Smooth muscle cell (in vitro differentiated cells): Measurements from ENCODE around the gene ADAM12. TPM values are rescaled to one million over a fixed set of nuclear protein-coding genes. Genes with fewer than 3 reads are reported as not detected.

ENCODE experiments used
- DNase-seq: peaks from one replicate; lab custom pipeline; 2025; ENCODE audit not compliant: unreplicated experiment; lab: John Stamatoyannopoulos, UW
- H2AFZ ChIP-seq: fragments of 200-600 bp; sonication (generic); 2 replicates; pipeline ENCODE4 v1.6.0; 2016; ENCODE audit warnings: antibody characterized with exemption, low read depth, mild to moderate bottlenecking
- H3F3A ChIP-seq: fragments of 200-600 bp; sonication (generic); 2 replicates; pipeline ENCODE4 v1.6.0; 2017; ENCODE audit warnings: antibody characterized with exemption, low read depth
- H3K27ac ChIP-seq: fragments of 200-600 bp; sonication (generic); 2 replicates; pipeline ENCODE4 v1.5.1; 2016; ENCODE audit warnings: low read depth, mild to moderate bottlenecking
- H3K27me3 ChIP-seq: fragments of 200-600 bp; sonication (generic); 2 replicates; pipeline ENCODE4 v1.6.1; 2016; ENCODE audit warnings: low read depth, mild to moderate bottlenecking
- H3K36me3 ChIP-seq: fragments of 200-600 bp; sonication (generic); 2 replicates; pipeline ENCODE4 v1.5.1; 2016; ENCODE audit warnings: low read depth
- H3K4me1 ChIP-seq: fragments of 200-600 bp; sonication (generic); 2 replicates; pipeline ENCODE4 v1.5.1; 2016; ENCODE audit warnings: low read depth
- H3K4me2 ChIP-seq: fragments of 200-600 bp; sonication (generic); 2 replicates; pipeline ENCODE4 v1.6.0; 2016; ENCODE audit warnings: mild to moderate bottlenecking
- H3K4me3 ChIP-seq: fragments of 200-600 bp; sonication (generic); 2 replicates; pipeline ENCODE4 v1.5.1; 2016; ENCODE audit warnings: mild to moderate bottlenecking
- H3K79me2 ChIP-seq: fragments of 200-600 bp; sonication (generic); 2 replicates; pipeline ENCODE4 v1.6.0; 2016; ENCODE audit warnings: low read depth, mild to moderate bottlenecking
- H3K9ac ChIP-seq: fragments of 200-600 bp; sonication (generic); 2 replicates; pipeline ENCODE4 v1.6.0; 2016; ENCODE audit warnings: low read depth
- H3K9me3 ChIP-seq: fragments of 200-600 bp; sonication (generic); replicated peaks from 2 replicates; pipeline ENCODE4 v1.5.1; 2016; ENCODE audit warnings: low read depth
- H4K20me1 ChIP-seq: fragments of 200-600 bp; sonication (generic); 2 replicates; pipeline ENCODE4 v1.6.0; 2016; ENCODE audit warnings: low read depth
- WGBS: methylation state at CpG from one replicate; pipeline ENCODE4 v1.1.7; 2016; ENCODE audit warnings: low lambda C conversion rate; 5-methylcytosine and 5-hydroxymethylcytosine counted together
- polyA plus RNA-seq: library from polyadenylated mRNA; unstranded; fragments of >200 nt; fragmentation: Nextera tagmentation; extraction: Ambion mirVana; gene quantifications from 2 replicates; pipeline ENCODE4 v1.2.1, GENCODE V29; 2016
- total RNA-seq: library from RNA; depleted of rRNA; stranded (reverse); fragments of >200 nt; gene quantifications from 2 replicates; pipeline ENCODE4 v1.2.3, GENCODE V29; 2014
- TF ChIP-seq, protein P1 (sequence below): fragments of 200-600 bp; sonication (generic); IDR thresholded peaks from 2 replicates; pipeline ENCODE4 v1.5.1; 2017; ENCODE audit warnings: borderline replicate concordance, mild to moderate bottlenecking, antibody characterized with exemption; ENCODE audit not compliant: insufficient read depth, poor library complexity, severe bottlenecking

The ADAM12 gene
- total and polyA plus RNA-seq, 2 experiments from 2014 or later = 40.0 to 54.3 TPM

DNA sequence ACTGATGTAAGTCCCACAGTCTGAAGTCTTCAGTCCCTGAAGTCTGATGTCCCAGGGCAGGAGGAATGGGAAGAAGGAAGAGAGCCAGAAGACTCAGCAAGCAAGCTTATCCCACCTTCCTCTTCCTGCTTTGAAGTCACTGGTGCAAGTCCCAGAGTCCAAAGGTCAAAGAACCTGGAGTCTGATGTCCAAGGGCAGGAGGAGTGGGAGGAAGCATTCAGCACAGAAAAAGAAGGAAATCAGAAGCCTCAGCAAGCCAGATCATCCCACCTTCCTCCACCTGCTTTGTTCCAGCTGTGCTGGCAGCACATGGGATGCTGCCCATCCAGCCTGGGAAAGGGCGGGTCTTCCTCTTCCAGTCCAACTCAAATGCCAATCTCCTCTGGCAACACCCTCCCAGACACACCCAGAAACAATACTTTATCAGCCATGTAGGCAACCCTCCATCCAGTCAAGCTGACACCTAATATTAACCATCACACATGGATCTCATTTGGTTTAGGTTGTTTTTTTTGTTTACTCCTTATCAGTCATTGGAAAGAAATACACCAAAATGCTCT lies 50.9 kb downstream of the ADAM12 start:
- Histone ChIP-seq H3K27ac (peak overlapping the region; percentile 64), H3K27me3 (no peaks in the 10 kb centered on the region), H3K4me2 (no peak overlapping the region), H3K79me2 (peaks cover 32% of the 10 kb centered on the region), H2AFZ (no peak overlapping the region), H4K20me1 (no peaks in the 10 kb centered on the region), H3F3A (no peaks in the 10 kb centered on the region), H3K36me3 (no peaks in the 10 kb centered on the region), H3K9ac (no peak overlapping the region), H3K4me1 (no peaks in the 10 kb centered on the region), H3K9me3 (no peaks in the 10 kb centered on the region), H3K4me3 (no peak overlapping the region)
- 93% methylated on average over 1 of the region's 1 CpG for WGBS
- TF ChIP-seq, protein P1, sequence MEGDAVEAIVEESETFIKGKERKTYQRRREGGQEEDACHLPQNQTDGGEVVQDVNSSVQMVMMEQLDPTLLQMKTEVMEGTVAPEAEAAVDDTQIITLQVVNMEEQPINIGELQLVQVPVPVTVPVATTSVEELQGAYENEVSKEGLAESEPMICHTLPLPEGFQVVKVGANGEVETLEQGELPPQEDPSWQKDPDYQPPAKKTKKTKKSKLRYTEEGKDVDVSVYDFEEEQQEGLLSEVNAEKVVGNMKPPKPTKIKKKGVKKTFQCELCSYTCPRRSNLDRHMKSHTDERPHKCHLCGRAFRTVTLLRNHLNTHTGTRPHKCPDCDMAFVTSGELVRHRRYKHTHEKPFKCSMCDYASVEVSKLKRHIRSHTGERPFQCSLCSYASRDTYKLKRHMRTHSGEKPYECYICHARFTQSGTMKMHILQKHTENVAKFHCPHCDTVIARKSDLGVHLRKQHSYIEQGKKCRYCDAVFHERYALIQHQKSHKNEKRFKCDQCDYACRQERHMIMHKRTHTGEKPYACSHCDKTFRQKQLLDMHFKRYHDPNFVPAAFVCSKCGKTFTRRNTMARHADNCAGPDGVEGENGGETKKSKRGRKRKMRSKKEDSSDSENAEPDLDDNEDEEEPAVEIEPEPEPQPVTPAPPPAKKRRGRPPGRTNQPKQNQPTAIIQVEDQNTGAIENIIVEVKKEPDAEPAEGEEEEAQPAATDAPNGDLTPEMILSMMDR = no peak
- no peak for DNase-seq

DNA sequence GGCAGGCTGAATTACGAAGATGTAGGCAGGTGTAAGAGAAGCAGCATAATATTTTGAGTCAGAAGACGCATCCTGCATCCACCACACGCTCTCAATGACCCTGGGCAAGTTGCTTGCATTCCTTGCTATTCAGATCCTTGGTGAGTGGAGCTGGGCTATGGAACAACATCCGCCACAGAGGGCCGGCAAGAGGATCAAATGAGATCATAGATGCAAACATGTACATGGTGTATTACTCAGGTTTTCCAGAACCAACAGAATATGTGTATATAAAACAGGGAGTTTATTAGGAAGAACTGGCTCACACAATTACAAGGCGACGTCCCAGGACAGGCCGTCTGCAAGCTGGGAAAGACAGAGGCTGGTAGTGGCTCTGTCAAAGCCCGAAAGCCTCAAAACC lies 51.5 kb downstream of the ADAM12 start:
- H3K27me3 ChIP-seq = no peaks in the 10 kb centered on the region
- no peak overlapping the region for H2AFZ ChIP-seq
- no peaks in the 10 kb centered on the region for H3K9me3 ChIP-seq
- no peaks in the 10 kb centered on the region for H3K36me3 ChIP-seq
- no peak for DNase-seq
- TF ChIP-seq, protein P1 = no peak
- H3K4me3 ChIP-seq = no peak overlapping the region
- 69% methylated on average over 9 of the region's 9 CpGs for WGBS
- H3K4me2 ChIP-seq = no peak overlapping the region
- H3K4me1 ChIP-seq = no peaks in the 10 kb centered on the region
- H3F3A ChIP-seq = no peaks in the 10 kb centered on the region
- H3K27ac ChIP-seq = peak overlapping the region; percentile 64
- H3K79me2 ChIP-seq = peaks cover 32% of the 10 kb centered on the region
- H4K20me1 ChIP-seq = no peaks in the 10 kb centered on the region
- no peak overlapping the region for H3K9ac ChIP-seq

DNA sequence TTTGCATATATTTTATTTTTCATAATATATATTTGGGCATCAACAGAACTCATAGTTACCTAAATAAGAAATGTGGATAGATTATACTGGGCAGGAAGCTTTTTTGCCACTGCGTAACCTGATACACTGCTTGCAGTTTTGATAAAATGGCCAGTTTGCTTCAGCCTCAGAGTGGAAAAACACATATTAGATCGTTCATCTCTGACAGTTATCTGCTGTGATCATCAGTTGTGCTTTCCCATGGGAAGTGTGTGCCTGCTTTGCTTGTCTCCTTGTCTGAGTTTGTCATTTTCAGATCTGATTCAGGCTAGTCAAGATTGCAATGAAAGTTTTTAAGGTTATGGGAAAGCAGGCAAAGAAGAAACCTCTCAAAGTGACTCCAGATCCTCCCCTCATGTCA lies 54.0 kb downstream of the ADAM12 start:
- no peak overlapping the region for H3K27ac ChIP-seq
- H3K4me1 ChIP-seq = no peaks in the 10 kb centered on the region
- TF ChIP-seq, protein P1 = no peak
- no peak overlapping the region for H3K9ac ChIP-seq
- H4K20me1 ChIP-seq = no peaks in the 10 kb centered on the region
- H3K79me2 ChIP-seq = peaks cover 32% of the 10 kb centered on the region
- no peak overlapping the region for H2AFZ ChIP-seq
- peaks cover 4% of the 10 kb centered on the region for H3F3A ChIP-seq
- no peaks in the 10 kb centered on the region for H3K36me3 ChIP-seq
- H3K4me3 ChIP-seq = no peak overlapping the region
- WGBS = 71% methylated on average over 2 of the region's 2 CpGs
- H3K27me3 ChIP-seq = no peaks in the 10 kb centered on the region
- DNase-seq = no peak
- H3K9me3 ChIP-seq = no peaks in the 10 kb centered on the region
- H3K4me2 ChIP-seq = no peak overlapping the region

DNA sequence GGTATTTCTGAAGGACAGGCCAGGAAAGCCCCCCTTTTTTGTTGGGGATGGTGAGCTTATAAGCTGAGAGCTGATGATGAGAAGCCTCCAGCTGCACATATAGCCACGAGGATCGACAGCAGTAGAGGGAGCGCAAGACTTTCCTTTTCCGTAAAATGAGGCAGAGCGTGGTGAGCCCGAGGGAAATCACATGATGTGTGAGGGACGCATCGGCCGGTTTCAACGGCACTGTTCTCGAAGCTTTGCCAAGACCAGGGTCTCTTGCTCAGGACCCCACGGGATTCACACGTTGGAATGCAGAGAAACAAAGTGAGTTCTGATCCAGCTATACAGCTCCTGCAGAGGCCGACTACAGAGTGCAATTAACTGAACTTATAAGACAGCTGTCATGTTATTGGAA lies 55.7 kb downstream of the ADAM12 start:
- 97% methylated on average over 14 of the region's 14 CpGs for WGBS
- no peak overlapping the region for H3K27ac ChIP-seq
- peaks cover 29% of the 10 kb centered on the region for H3K79me2 ChIP-seq
- TF ChIP-seq, protein P1 = no peak
- H3F3A ChIP-seq = peaks cover 4% of the 10 kb centered on the region
- H3K4me2 ChIP-seq = no peak overlapping the region
- H3K9me3 ChIP-seq = no peaks in the 10 kb centered on the region
- no peaks in the 10 kb centered on the region for H3K4me1 ChIP-seq
- no peak overlapping the region for H3K9ac ChIP-seq
- no peaks in the 10 kb centered on the region for H3K27me3 ChIP-seq
- no peak for DNase-seq
- H2AFZ ChIP-seq = no peak overlapping the region
- no peak overlapping the region for H3K4me3 ChIP-seq
- H3K36me3 ChIP-seq = no peaks in the 10 kb centered on the region
- no peaks in the 10 kb centered on the region for H4K20me1 ChIP-seq
